NOMO-1 treated with dmso at 0.1 percent for 144 hours (cell line): ENCODE results near the gene CACNA1A.
"Not testable (repeated sequence)": the region's sequence is repeated elsewhere in the genome, so short reads cannot be mapped to it uniquely, and the experiment has no call there.

Experiments used
- DNase-seq: peaks from one replicate; lab custom pipeline; 2025; ENCODE audit not compliant: unreplicated experiment; lab: John Stamatoyannopoulos, UW

Gene CACNA1A

DNA sequence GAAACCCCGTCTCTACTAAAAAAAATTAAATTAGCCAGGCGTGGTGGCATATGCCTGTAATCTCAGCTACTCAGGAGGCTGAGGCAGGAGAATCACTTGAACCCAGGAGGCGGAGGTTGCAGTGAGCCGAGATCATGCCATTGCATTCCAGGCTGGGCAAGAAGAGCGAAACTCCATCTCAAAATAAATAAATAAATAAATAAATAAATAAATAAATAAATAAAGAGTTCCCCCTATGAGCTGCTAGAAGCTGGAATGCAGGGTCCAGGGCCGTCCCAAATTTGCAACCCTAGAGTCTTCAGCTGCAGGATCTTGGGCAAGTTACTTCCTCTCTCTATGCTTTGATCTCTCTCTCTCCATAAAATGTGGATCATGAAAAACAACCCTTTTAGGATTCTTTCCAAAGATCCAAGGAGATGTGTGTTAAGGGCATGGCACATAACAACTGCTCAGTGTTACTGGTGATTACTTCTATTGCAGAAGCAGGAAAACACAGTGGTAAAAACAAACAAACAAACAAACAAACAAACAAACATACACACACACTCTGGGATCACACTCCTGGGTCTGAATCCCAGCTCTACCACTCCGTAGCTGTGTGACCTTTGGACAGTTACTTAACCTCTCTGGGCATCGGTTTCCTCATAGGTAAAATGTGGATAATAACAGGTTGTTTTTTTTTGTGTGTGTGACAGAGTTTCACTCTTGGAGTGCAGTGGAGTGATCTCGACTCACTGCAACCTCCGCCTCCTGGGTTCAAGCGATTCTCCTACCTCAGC, 78.8 kb downstream of the CACNA1A start:
- DNase-seq, result no peak

DNA sequence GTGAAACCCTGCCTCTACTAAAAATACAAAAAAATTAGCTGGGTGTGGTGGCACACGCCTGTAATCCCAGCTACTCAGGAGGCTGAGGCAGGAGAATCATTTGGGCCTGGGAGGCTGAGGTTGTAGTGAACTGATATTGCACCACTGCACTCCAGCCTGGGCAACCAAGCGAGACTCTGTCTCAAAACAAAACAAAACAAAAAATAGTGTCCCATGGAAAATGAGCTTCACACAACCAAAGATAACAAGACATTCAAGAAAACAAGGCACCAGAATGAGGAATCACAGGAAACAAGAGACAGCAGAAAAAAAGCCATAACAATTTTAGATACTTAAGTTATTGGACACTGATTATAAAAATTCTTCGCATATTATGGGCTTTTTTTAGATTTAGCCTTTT, 80.4 kb downstream of the CACNA1A start:
- not testable (repeated sequence) for DNase-seq

DNA sequence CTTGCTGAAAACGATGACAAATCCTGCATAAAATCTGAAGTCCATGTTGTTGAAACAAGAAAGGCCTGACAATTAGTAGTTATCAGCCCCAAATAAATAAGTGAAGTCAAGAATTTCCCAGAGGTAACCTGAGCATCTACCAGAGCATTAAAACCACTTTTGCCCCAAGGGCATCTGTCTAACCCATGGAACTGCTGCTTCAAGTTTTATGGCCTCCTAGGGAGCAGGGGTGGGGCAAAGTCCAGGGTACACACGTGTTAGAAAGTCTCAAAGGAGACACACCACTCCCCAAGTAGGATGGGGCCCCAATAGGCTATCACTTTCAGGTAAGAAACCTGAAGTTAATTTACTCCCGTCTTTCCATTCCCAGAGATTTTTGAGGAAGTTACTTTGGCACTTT, 81.1 kb downstream of the CACNA1A start:
- no peak for DNase-seq

DNA sequence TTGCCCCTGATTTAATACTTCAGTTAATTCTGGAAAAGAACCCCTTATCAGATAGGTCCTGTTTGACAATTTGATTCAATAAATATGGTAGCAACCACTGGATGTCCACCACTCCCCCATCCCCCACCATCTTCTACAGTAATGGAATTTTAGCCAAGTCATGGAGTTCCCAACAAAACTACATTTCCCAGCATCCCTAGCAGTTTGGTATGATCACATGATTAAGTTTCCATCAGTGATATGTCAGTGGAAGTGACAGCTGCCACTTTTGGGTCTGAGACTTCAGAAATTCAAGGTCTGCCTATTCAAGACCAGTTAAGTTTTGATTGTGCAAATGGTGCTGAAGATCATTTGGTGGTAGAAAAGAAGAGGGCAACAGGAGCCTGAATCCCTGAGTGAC, 85.5 kb downstream of the CACNA1A start:
- no peak for DNase-seq

DNA sequence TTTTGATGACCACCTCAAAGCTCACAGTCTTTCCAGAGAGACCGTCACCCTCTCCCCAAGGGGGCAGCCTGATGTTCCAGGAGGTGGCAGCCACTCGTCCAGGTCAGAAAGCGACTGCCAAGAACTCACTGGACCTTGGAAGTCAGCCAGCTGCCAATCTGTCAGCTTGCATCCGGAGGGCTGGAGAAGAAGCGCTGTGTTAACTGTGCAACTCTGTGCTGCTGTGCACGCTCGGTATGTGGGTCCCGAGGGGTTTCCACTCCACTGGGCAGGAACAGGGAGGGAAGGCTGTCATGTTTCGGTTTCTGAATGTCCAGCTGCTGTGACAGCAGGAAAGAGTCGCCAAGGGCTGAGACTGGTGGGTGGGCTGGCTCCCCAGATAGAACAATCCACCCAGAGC, 89.2 kb downstream of the CACNA1A start:
- no peak for DNase-seq

DNA sequence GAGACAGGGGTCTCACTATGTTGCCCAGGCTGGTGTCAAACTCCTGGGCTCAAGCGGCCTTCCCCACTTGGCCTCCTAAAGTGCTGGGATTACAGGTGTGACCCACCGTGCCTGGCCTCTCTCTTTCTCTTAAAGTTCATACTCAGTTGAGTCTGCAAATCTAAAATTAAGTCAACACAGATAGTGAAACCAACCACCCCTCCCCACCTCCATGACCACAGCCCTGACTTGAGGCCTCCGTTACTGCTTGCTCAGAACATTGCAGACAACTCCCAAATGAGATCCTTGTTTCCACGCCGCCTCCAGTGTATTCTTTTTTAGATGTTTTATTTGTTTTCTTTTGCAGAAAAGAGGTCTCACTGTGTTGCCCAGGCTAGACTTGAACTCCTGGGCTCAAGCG, 94.4 kb downstream of the CACNA1A start:
- no peak for DNase-seq

DNA sequence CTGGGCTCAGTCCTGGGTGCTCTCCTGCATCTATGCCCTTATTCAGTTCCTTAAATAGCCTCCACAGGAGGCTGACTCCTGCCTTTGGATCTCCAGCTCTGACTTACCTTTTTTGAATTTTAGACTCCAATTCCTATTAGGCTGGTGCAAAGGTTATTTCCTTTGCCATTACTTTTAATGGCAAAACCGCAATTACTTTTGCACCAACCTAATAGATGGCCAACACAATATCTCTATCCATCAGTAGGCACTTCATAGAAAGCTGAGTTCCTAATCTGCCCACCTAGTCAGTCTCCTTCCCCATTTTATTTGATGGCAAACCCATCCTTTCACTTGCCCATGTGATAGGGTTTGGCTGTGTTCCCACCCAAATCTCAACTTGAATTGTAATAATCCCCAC, 95.3 kb downstream of the CACNA1A start:
- DNase-seq, result no peak

DNA sequence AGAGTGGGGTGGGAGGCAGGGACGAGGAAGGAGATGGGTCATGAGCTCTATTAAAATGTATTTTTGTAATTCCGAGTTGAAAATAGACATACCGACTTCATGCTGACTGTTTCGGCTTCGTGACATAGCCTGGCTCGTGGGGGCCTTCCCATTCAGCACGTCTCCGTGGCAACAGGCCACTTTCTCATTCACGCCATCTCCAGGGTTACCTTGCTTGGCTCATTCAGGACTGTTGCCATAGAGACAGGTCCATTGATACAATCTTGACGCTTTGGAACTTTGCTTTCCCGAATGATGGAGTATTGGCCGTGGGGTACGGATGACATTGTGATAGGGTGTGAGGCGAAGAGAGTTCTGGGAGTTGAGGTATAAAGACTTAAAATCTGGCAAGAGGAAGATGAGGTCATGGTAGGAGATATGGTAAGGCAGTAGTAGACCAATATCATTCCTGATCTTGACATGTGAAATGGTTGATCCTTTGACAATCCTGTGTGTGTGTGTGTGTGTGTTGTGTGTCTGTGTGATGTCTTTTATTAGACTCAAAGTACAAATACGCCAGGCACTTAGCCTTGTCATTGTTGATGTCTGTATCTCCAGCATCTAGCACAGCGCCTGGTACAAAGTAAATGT, 97.3 kb downstream of the CACNA1A start:
- no peak for DNase-seq

DNA sequence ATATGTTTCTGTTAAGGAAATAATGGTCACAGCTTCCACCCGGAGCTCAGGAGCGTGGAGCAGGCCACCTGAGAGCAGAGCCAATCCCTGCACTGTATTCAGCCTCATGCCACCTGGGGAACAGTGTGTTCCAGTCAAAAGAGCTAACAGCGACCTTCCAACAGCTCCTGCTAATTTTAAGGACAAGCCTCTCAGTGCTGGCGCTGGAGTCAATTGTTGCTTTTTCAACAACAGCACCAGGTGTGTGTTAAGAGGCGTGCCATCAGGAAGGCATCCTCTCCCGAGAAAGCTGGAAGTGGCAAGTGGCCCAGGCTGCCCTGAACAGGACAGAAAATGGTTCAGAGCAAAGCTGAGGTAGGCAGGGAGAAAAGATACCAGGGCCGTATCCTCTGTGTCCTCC, 102.0 kb downstream of the CACNA1A start:
- no peak for DNase-seq

DNA sequence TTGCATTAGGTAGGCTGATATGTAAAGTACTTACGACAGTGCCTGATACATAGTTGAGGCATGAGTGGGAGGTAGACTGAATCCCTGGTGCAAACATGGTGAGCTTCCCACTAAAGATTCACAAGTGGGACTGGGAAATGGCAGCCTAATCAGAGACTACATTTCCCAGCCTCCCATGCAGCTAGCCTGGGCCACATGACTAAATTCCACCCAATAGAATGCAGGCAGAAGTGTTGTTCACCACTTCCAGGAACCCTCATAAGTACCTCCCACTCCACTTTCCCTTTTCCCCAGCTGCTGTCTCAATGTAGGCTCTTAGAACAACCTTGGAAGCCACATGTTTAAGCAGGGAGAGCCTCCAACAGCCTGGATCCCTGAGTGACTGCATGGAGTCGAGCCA, 104.9 kb downstream of the CACNA1A start:
- no peak for DNase-seq

DNA sequence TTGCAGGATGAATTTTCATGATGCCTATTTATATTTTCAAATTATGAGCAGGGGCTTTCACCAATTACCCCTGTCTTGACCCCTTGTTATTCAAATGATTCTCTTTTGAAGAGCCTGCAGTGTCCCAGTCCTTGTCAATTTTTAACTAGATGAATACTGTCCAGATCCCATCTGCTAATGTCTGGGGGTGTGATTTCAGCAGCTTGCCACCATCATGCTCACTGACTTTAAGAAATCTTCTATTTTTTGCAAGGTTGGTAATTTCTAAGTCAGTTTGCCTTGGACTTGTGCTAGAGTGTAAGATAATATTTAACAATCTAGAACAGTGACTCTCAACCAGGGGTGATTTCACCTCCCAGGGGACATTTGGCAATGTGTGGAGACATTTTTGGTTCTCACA, 106.0 kb downstream of the CACNA1A start:
- DNase-seq, result no peak

DNA sequence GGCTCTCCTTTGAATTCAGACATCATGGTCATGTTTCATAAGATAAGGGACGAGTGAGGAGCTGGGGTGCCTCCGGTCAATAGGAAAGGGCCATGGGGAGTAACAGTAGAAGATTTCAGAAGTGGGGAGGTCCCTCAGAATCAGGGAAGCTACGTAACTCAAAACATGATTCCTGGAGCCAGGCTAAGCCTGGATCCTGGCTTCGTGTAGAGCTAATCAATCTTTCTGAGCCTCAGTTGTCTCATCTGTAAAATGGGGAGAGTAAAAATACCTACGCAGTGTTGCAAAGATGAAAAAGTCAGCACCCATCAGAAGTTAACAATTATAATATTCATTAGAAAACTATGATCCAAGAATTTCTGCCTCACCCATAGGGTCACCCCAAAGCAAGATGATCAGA, 106.5 kb downstream of the CACNA1A start:
- DNase-seq, result no peak

DNA sequence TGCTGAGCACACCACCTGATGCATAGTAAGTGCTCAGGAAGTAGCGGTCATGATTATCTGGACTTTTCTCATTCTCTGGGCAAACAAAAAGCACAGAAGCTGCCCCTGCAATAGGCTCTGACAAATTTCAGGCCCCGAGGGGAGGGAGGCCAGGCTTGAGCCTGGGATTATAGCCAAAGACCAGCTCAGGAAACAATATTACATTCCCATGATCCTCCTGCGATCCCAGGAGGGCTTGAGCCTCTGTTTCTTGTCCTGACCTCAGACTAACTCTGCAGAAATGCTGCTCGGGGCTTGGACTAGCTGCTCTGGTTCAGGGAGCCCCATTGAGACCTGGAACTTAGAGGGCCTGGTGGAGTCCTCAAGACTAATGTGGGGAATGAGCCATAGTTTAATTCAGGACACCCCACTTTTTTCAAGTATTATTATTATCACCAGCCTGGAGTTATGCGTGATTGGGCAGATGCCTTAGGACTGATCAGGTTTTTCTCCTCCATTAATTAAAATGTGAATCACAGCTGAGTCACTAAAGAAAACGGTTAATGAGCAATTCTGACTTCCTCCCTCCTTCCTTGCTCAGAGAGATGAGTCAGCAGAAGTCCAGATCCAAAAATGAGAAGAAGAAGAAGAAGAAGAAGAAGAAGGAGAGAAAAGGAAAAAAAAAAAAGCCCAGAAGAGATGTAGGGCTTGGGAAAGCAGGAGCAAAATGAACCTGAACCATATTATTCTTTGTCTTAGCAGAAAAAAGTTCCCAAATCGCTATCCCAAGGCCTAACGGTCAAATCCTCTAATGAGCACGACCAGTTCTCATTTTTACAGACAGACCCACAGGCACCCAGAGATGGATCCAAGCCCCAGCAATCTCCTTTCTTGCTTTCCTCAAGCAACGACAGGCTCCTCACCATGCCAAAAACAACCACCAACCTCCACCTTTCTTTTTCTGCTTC, 107.2 kb downstream of the CACNA1A start:
- no peak for DNase-seq

DNA sequence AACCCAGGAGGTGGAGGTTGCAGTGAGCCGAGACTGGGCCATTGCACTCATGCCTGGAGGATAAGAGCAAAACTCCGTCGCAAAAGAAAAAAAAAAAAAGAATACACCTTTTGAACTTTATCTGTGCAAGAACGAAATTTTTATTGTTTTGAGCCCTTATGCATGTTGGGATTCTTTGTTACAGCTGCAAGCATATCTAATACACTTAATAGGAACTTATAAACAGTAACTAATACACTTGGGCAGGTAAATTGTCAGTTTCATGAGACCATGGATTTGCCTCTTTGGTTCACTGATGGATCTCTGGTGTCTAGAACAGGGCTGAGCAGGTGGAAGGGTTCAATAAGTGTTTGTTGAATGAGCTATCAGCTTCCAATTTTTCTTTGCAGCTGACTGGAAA, 108.1 kb downstream of the CACNA1A start:
- no peak for DNase-seq

DNA sequence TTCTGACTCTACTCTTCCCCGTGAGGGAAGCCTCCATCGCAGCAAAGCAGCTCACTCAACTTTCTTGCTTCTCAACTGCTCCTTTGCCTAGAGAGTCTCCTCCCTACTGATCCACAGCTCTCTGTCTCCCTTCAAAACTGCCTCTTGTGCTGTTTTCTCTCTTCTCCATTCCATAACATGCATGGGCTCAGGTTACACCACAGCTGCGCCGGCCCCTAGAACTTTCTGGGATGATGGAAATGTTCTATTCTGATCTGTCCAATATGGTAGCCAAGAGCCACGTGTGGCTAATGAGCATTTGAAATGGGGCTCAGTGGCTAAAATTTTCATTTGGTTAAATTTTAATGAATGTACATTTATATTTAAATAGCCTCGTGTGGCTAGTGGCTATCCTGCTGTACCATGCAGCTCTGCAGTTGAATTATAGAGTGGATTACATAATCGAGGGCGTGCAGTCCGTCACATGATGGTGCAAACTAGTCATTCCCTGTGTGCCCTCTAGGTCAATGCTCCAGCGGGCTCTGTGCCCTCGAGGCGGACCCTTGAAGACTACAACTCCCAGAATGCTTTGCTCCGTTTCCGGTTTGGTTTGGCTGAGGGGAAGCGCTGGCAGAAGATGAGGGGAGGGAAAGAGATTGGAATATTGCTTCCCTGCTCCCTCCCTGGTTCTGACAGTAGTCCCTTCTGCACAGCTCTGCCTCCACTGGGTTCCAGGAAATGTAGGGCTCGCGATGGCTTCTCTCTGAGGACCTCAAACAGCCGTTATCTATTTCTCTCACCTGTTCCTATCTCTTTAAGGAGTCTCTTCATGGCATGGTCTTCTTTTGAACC, 109.8 kb downstream of the CACNA1A start:
- DNase-seq, result peak; percentile 60

DNA sequence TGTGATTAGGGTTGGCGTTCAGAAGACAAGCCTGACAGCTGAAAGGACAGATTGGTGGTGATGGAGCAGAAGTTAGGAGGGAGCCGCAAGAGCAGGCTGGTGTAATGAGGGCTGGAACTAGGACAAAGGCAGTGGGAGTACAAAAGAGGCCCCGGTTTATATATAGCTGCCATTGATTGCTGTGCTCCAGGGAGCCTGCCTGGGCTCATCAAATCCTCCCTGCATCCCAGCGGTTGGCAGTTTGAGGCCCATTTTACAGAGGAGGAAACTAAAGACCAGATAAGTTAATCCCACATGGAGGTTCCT, 123.7 kb downstream of the CACNA1A start:
- no peak for DNase-seq

DNA sequence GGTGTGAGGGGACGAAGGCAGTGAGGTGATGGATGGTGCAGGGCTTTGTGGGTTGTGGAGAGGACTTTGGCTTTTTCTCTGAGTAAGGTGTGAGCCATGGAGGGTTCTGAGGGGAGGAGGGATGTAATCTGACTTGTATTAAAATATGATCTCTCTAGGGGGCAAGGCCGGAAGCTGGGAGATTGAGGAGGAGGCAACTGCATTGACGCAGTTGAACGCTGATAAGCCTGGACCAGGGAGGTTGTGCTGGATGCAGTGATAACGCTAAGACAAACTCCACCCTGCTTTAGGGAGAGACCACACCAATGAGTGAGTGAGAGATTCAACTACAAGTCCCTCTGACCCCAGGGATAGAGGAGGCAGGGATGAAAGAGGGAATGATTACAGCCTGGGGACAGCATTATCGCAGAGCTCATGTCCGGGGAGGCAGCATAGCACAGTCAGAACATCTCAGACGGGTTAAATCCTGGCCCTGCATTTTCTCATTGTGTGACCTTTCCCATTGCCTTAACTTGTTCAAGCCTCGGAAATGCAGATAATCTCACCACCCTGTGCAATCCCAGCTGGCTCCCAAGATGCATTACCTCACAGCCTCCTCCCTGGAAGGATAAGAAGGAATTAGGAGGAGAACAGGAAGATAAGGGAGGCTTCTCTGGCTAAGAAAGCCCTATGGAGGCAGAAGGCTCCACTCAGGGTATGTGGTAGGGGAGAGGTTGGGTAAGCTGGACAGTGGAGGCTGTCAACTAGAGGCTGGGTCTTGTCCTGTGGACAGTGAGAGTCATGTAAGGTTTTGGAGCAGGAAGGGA, 124.2 kb downstream of the CACNA1A start:
- no peak for DNase-seq

DNA sequence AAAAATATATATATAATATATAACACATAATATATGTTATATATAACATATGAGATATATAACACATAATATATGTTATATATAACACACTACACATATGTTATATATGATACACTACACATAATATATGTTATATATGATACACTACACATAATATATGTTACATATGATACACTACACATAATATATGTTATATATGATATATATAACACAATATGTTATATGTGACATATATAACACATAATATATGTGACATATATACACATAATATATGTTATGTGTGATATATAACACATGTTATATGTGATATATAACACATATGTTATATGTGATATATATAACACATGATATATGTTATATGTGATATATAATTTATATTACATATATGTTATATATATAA, 129.7 kb downstream of the CACNA1A start:
- DNase-seq, result no peak

DNA sequence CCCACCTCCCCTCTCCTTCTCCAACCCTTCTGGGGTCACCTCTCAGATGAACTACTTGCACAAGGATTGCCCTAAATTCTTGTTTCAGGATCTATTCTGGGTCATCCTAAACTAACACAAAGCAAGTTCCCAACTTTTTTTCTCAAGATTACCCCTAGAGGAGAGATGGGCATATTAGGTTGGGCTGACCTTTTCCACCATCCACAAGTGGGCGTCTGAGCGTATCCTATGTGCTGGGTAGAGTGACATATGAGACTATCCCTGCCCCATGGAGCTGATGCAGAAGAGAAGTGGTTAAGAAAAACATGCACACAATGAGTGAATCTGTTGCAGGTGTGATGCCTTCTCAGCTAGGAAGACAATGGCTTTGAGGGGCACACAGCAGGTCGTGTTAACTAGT, 132.7 kb downstream of the CACNA1A start:
- no peak for DNase-seq

DNA sequence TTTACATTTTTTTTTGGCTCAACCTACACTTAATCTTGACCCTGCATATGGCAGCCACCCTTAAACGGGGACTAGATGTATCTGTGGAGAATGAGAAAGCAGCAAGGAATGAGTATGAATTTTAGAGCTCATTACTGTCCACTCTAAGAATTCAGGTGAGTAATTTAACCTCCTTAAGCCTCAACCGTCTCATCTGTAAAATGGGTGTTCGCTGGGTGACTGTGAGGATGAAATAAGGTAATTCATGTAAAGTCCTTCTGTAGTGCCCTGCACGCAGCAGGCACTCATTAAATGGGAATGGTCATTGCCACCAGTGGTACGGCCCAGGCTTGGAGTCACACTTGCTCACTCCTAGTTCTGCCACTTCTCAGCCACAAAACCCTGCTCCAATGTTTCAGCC, 135.3 kb downstream of the CACNA1A start:
- no peak for DNase-seq
